GM15510 (cell line): ENCODE measurements around the gene MYO15B.
A peak's percentile ranks its signal among the peaks of the same experiment; 100 is the strongest.

Experiments
- POLR2A ChIP-seq: IDR thresholded peaks from 3 replicates; pipeline ENCODE4 v1.6.1; 2011; ENCODE audit warnings: borderline replicate concordance; ENCODE audit not compliant: insufficient read length; ENCODE audit errors: extremely low read depth

The MYO15B gene

DNA sequence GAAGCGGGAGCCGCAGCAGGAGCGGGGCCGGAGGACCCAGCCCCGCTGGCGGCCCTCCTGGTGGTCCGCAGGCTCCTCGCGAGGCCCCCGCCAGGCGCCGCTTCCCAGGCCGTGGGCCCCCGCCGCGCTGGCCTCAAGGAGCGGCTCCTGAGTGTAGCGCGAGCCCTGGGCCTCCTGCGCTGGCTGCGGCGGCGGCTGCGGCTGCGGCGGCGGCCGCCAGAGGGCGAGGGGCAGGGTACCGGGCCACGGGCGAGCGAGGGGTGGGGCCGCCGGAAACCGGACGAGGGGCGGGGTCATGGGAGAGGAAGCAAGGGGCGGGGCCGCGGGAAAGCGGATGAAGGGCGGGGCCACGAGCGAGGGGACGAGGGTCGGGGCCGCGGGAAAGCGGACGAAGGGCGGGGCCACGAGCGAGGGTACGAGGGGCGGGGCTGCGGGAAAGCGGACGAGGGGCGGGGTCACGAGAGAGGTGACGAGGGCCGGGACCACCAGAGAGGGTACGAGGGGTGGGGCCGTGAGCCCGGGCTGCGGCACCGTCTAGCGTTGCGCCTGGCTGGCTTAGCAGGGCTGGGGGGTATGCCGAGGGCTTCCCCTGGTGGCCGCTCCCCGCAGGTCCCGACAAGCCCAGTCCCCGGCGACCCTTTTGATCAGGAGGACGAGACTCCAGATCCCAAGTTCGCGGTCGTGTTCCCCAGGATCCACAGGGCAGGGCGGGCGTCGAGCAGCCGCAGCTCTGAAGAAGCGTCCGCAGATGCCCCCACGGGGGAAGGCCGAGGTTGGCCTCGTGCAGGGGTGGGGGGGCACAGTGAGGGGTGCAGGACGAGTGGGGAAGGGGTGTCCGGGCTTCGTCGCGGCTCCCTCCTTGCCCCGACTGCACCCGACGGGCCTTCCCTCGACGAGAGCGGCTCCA is 1.7 kb downstream of the MYO15B start:
- TF ChIP-seq POLR2A: peak; percentile 49

DNA sequence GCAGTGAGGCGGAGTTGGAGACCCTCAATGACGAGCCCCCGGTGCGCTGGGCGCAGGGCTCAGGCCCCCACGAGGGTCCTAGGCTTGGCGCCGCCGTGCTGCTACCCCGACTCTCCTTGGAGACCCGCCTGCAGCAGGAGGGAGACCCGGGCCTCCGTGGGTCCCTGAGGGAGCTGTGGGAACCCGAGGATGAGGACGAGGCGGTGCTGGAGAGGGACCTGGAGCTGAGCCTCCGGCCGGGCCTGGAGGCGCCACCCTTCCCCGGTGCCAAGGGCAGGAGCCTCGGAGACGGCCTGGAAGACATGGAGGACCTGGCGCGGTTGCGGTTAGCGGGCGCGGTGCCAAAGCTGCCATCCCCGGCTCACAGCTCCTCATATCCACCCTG is 2.3 kb downstream of the MYO15B start:
- no peak for TF ChIP-seq POLR2A

- TF ChIP-seq POLR2A: no peak
Measured at GRCh38 chr17:75590314-75590761, 2.7 kb downstream of the MYO15B start.

DNA sequence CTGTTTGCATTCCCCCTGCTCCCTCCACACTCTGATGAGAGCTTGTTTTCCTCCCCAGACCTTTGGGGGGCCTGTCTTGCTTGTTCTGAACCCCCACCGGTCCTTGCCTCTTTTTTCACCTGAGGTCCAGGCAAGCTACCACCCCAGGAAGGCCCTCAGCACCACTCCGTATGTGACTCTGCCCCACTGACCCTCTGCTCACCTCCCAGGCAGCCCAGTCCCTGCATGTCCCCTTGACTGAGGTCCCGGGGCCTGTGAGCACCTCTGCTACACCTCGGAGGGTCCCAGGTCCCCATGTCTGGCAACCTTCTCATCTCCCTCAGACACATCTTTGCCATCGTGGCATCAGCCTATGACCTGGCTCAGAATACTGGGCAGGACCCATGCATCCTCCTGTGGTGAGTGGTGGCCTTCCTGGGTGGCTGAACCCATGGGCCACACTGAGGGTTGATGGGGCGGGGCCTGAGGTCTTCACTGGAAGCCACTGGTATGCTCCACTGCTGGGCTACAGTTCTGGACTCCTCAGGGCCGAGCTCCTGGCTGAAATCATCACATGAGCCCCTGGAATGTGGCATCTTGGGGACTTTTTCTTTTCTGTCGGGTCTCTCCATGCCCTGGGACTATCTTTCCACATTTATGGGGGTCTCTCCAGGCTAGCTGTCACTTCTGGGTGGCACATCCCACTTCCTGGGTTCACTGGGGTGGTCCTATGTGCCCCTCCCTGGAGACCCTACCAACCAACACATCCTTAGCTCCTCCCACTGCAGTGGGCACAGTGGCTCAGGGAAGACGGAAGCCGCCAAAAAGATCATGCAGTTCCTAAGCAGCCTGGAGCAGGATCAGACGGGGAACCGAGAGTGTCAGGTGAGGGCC is 3.5 kb downstream of the MYO15B start:
- no peak for TF ChIP-seq POLR2A

GRCh38 chr17:75591722-75592302 is 4.2 kb downstream of the MYO15B start:
- TF ChIP-seq POLR2A: no peak

GRCh38 chr17:75592348-75593020 is 4.9 kb downstream of the MYO15B start:
- TF ChIP-seq POLR2A: no peak

GRCh38 chr17:75594499-75595283 is 7.1 kb downstream of the MYO15B start:
- no peak for TF ChIP-seq POLR2A

GRCh38 chr17:75595284-75595919 is 7.8 kb downstream of the MYO15B start:
- no peak for TF ChIP-seq POLR2A

- no peak for TF ChIP-seq POLR2A
Measured at GRCh38 chr17:75595920-75596313, 8.3 kb downstream of the MYO15B start.

GRCh38 chr17:75596320-75597087 is 8.9 kb downstream of the MYO15B start:
- no peak for TF ChIP-seq POLR2A

GRCh38 chr17:75601057-75601987 is 13.7 kb downstream of the MYO15B start:
- TF ChIP-seq POLR2A: no peak

DNA sequence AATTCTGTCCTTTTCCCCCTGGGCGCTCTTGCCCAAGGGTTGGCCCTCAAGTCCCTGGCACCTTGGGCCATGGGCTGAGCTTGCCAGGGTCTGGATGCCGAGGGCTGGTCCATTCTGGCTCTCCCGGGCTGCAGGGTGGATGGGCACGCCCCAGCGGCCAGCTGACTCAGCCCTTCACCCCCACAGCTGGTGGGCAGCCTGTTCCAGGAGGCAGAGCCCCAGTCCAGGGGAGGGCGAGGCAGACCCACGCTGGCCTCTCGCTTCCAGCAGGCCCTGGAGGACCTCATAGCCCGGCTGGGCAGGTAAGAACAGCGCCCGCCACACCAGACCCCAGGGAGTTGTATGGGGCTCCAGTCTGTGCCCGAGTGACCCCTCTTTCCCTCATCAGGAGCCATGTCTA is 15.0 kb downstream of the MYO15B start:
- TF ChIP-seq POLR2A: no peak

GRCh38 chr17:75603123-75603522 is 15.5 kb downstream of the MYO15B start:
- TF ChIP-seq POLR2A: no peak
